Liver (tissue), 3 donors: ENCODE results near the gene ZBTB2.

Experiments used
- EGR1 ChIP-seq, 2 donors: IDR thresholded peaks; 2 replicates each; pipeline ENCODE4 v1.6.1; 2016 to 2018; ENCODE audit warnings: antibody characterized with exemption in 2 of 2, low read depth in 2 of 2
- FOXA1 ChIP-seq: IDR thresholded peaks from 2 replicates; pipeline ENCODE4 v1.6.1; 2016; ENCODE audit warnings: antibody characterized with exemption
- RAD21 ChIP-seq, 2 donors: IDR thresholded peaks; 2 replicates each; pipeline ENCODE4 v1.6.1; 2016; ENCODE audit warnings: antibody characterized with exemption in 2 of 2, mild to moderate bottlenecking in 2 of 2
- TAF1 ChIP-seq: conservative IDR thresholded peaks from 2 replicates; pipeline ENCODE4 v1.6.1; 2016; ENCODE audit warnings: antibody characterized with exemption, mild to moderate bottlenecking
- TF ChIP-seq, protein P1 (sequence below): fragments of 150-350 bp; IDR thresholded peaks from 2 replicates; pipeline ENCODE4 v1.5.1; 2017; ENCODE audit warnings: improper control_type of control experiment, low read depth, low read length; ENCODE audit not compliant: missing input control
- TF ChIP-seq, protein P2 (sequence below): IDR thresholded peaks from 2 replicates; pipeline ENCODE4 v1.6.1; 2016; ENCODE audit warnings: antibody characterized with exemption
- donor health status: healthy.
- donor health status: healthy.

DNA sequence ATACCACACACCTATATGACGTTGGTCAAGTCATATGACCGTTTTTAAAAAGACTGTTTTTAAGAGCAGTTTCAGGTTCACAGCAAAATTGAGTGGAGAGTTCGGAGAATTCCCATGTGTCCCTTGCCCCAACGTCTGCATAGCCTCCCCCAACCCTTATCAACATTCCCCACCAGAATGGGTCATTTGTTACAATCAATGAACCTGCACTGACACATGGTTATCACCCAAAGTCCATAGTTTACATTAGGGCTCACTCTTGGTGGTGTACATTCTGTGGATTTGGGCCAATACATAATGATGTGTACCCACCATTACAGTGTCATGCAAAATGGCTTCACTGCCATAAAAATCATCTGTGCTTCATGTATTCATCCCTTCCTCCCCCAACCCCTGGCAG lies 52.0 kb downstream of the ZBTB2 start:
- TF ChIP-seq, protein P1, sequence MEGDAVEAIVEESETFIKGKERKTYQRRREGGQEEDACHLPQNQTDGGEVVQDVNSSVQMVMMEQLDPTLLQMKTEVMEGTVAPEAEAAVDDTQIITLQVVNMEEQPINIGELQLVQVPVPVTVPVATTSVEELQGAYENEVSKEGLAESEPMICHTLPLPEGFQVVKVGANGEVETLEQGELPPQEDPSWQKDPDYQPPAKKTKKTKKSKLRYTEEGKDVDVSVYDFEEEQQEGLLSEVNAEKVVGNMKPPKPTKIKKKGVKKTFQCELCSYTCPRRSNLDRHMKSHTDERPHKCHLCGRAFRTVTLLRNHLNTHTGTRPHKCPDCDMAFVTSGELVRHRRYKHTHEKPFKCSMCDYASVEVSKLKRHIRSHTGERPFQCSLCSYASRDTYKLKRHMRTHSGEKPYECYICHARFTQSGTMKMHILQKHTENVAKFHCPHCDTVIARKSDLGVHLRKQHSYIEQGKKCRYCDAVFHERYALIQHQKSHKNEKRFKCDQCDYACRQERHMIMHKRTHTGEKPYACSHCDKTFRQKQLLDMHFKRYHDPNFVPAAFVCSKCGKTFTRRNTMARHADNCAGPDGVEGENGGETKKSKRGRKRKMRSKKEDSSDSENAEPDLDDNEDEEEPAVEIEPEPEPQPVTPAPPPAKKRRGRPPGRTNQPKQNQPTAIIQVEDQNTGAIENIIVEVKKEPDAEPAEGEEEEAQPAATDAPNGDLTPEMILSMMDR = no peak
- TF ChIP-seq RAD21 (IDR thresholded peaks at IDR 0.05) = no peak
- no peak for TF ChIP-seq FOXA1
- no peak for TF ChIP-seq EGR1 (IDR thresholded peaks at IDR 0.05; ENCODE audit: low read depth in 2 of 2)
- TF ChIP-seq, protein P2, sequence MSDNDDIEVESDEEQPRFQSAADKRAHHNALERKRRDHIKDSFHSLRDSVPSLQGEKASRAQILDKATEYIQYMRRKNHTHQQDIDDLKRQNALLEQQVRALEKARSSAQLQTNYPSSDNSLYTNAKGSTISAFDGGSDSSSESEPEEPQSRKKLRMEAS = no peak
- no peak for TF ChIP-seq TAF1
